GM21515 (cell line): ENCODE results near the gene KDM4E.
"Not testable (repeated sequence)": the region's sequence is repeated elsewhere in the genome, so short reads cannot be mapped to it uniquely, and the experiment has no call there.

Experiments
- ATAC-seq: cut with Tn5 transposase; IDR thresholded peaks from one replicate; pipeline ENCODE4 v1.9.1; 2021; ENCODE audit not compliant: unreplicated experiment

The KDM4E gene

GRCh38 chr11:95024958-95025357, at the start of gene KDM4E:
KDM4E (plus strand) TSS chr11:95025258; CDS start chr11:95025558, 300 bp downstream.
- no peak for ATAC-seq

- ATAC-seq, result no peak
These were observed 49.5 kb upstream of the KDM4E start for GRCh38 chr11:94975599-94975998.

- ATAC-seq, result no peak
These were observed 37.7 kb upstream of the KDM4E start for GRCh38 chr11:94987378-94987777.

- ATAC-seq, result no peak
These were observed 36.3 kb upstream of the KDM4E start for GRCh38 chr11:94988748-94989147.

- no peak for ATAC-seq
These were observed 31.6 kb upstream of the KDM4E start for GRCh38 chr11:94993400-94993943.

GRCh38 chr11:94997437-94997836, 27.6 kb upstream of the KDM4E start:
- ATAC-seq, result no peak

- no peak for ATAC-seq
These were observed 26.8 kb upstream of the KDM4E start for GRCh38 chr11:94998285-94998684.

- ATAC-seq, result no peak
These were observed 21.3 kb upstream of the KDM4E start for GRCh38 chr11:95003716-95004115.

GRCh38 chr11:95005642-95006041, 19.4 kb upstream of the KDM4E start:
- no peak for ATAC-seq

GRCh38 chr11:95011376-95011775, 13.7 kb upstream of the KDM4E start:
- ATAC-seq, result no peak

GRCh38 chr11:95014184-95014821, 10.8 kb upstream of the KDM4E start:
- no peak for ATAC-seq

GRCh38 chr11:95016139-95016538, 8.9 kb upstream of the KDM4E start:
- ATAC-seq, result no peak

GRCh38 chr11:95021468-95021867, 3.6 kb upstream of the KDM4E start:
- not testable (repeated sequence) for ATAC-seq

- not testable (repeated sequence) for ATAC-seq
These were observed 536 bp downstream of the KDM4E start for GRCh38 chr11:95025594-95025993.

GRCh38 chr11:95028357-95028756, 3.3 kb downstream of the KDM4E start:
- ATAC-seq, result no peak

- no peak for ATAC-seq
These were observed 8.0 kb downstream of the KDM4E start for GRCh38 chr11:95033051-95033450.

- ATAC-seq, result no peak
These were observed 10.3 kb downstream of the KDM4E start for GRCh38 chr11:95035316-95035715.

GRCh38 chr11:95037356-95038035, 12.4 kb downstream of the KDM4E start:
- ATAC-seq, result not testable (repeated sequence)

- no peak for ATAC-seq
These were observed 17.2 kb downstream of the KDM4E start for GRCh38 chr11:95042239-95042638.

- no peak for ATAC-seq
These were observed 17.8 kb downstream of the KDM4E start for GRCh38 chr11:95042906-95043305.

- no peak for ATAC-seq
These were observed 19.0 kb downstream of the KDM4E start for GRCh38 chr11:95044010-95044409.

GRCh38 chr11:95045812-95046211, 20.8 kb downstream of the KDM4E start:
- no peak for ATAC-seq
